GM19324 (cell line): ENCODE data around the gene FBH1.
"Not testable (repeated sequence)": the region's sequence is repeated elsewhere in the genome, so short reads cannot be mapped to it uniquely, and the experiment has no call there.

Source experiments
- ATAC-seq: cut with Tn5 transposase; IDR thresholded peaks from one replicate; pipeline ENCODE4 v1.9.1; 2021; ENCODE audit warnings: mild to moderate bottlenecking, moderate library complexity; ENCODE audit not compliant: unreplicated experiment, low FRiP score

The FBH1 gene

DNA sequence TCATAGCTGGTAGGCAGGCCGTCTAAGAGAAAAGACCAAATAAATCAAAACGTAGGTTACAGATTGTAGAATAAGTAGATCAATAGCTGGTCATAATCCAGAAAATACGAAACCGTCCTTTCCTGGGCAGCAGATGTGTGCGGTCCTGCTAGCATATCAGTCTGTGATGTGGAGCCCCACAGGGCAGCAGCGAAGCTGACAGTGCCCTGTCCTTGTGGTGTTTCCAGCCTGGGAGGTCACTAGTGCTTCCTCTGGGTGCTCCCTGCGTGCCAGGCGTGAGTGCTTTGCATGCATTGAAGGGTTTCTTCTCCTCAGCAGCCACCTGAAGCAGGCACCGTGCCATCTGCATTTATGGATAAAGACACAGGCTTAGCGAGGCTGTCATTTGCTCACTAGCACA lies 45.6 kb downstream of the FBH1 start:
- no peak for ATAC-seq

DNA sequence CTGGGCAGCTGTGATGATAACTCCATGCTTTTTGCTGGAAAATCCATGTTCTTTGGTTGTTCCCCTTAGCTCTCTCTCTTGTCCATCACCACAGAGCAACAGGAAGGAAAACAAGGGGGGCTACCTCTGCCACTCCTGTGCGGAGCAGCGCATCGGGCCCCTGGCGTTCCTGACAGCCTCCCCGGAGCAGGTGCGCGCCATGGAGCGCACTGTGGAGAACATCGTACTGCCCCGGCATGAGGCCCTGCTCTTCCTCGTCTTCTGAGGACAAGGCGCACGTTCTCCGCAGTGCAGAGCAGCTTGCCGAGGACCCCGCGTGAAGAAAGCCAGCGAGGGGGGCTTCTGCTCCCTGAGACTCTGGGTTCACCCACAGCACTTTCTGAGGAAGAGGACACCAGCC lies 47.0 kb downstream of the FBH1 start:
- no peak for ATAC-seq

DNA sequence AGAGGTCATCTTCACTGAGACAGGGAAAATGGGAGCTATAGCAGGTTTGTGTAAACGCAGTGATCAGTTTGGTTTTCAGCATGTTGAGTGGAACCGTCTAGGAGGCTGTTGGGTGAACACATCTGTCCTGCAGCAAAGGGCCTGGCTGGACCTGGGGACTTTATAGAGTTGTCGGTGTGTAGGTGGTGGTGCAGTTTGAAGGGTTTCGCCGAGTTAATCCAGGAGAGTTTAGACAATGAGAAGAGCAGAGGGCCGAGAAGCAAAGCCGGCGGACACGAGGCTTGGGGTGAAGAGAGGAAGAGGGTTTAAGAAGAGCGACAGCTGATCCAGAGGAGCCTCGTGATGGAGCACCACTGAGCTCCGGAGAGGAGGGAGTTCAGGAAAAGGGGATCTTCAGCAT lies 48.2 kb downstream of the FBH1 start:
- no peak for ATAC-seq

DNA sequence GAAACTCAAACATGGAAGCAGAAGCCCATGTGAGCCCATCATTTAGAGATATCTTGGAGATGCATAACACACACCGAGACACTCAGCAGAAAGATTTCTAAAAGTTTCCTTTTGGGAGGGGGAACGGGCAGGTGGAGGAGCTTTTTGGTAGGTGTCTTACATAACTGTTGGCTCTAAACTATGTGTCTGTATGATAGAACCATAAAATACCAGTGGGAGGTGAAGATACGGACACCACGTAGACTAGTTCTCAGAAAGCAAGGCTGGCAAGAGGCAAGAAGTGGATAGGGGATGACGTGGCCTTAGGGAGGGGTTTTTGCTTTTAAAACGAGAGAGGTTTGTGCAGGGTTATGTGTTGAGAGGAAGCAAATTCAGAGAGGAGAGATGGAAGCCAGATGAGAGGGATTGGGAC lies 50.8 kb downstream of the FBH1 start:
- ATAC-seq = no peak

DNA sequence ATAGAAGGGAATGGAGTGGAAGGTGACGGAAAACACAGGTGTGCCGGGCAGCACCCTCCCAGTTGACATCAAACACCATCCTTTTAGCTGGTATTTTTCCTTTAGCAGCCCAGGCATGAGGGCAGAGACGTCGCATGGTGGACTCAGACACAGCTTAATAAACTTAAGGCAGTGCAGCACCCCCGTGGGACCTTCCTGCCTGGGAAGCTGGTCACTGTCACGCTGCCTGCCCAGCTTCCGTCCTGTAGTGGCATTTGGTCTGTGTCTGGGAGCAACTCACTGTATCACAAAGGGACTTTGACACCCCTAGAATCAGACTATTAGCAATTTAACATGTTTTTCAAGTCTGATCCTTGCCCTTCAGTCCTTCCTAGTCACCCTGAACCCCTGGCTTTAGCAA lies 51.5 kb downstream of the FBH1 start:
- no peak for ATAC-seq

DNA sequence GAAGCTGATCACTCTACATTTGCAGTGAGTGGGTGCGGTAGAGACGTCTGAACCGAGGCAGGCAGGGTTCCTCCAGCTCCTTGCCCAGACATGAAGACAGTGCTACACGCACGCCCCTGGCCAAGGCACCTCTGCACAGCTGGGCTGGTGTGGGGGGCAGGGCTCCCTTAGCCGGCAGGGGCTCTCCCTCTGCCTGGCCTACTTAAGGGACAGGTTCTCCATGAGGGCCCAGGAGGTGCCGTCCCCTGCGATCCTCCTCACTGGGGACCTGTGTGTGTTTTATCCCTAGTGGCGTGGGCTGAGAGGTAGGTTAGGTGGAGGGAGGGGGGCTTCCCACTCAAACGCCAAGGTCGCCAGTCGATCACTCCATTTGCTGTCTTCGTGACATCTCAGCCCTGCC lies 52.0 kb downstream of the FBH1 start:
- ATAC-seq = no peak

DNA sequence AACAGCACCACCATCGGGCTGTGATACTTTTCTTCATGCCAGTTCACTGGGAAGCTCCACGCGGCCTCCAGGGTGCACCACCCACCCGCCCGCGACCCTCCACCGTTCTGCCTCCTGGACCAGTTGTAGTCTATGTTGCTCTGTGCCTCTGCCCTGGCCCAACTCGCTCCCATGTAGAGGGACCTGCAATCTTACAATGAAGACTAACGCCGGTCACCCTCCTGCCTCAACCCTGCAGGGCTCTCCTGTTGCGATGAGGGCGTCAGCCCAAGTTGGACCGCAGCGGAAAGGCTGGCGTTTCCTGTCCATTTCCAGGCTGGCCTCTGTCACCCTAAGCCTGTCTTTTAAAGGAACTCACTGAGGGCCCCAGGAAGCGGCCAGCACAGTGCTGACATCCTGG lies 52.4 kb downstream of the FBH1 start:
- no peak for ATAC-seq

DNA sequence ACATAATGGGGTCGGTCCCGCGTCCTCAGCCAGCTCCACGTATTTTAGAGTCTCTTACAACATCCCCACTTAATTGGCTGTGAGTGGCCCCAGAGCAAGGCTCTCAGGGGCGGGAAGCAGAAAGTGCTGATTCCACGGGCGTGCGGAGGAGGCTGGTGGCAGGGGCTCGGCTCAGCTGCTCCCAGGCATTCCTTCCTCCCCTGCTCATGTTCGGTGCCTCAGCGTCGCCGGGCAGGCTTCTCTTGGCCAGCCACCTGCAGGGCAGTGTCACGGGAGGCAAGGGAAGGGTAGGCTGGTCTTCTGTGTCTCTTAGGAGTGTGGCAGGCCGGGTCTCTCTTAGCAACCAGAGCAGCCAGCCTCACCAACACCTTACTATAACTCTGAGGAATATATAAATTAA lies 53.5 kb downstream of the FBH1 start:
- ATAC-seq = no peak

DNA sequence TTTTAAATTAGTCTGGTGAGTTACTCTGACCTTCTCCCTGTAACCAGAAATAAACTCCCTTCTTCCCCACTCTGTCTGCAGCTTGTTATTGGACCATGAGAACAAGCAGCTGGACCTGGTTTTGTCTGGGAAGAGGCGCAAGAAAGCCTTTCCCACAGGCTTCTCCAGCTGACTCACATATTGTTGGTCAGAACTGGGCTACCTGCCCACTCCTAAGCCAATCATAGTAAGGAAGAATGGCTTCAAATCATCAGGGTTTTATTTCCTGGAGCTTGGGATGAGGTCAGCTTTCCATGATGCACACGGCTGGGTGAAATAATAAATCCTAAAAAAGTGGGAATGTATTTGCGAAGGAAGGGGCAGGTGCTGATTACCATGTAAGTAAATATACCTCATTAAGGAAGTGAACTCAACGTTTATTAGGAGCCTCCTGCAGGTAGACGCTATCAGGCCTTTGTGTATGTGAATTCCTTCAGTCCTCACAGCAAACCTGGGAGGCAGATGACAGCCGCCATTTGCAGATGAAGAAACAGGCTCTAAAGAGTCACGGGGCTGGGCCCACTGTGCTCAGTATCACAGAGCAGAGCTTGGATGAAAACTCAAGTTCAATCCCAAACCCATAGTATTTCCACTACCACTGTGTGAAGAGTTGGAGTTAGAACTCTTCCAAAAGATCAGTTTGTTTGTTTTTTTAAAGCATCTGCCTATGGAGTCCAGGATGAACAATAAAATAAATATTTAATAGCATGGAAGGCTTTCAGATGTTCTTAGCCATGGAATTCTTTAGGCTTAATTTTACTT lies 54.5 kb downstream of the FBH1 start:
- ATAC-seq = no peak

DNA sequence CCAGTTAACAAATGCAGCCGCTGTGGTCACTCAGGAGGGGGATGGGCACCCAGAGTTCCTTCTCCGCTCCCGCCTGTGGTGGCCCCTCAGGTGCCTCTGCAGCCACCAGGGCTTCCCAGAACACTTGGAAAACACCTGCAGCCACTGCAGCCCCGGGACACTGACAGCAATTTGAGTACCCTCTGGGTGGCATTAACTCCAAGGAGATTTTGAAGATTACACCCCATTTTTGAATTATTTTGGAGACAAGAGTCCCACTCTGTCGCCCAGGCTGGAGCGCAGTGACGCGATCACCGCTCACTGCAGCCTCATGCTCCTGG lies 55.1 kb downstream of the FBH1 start:
- no peak for ATAC-seq

DNA sequence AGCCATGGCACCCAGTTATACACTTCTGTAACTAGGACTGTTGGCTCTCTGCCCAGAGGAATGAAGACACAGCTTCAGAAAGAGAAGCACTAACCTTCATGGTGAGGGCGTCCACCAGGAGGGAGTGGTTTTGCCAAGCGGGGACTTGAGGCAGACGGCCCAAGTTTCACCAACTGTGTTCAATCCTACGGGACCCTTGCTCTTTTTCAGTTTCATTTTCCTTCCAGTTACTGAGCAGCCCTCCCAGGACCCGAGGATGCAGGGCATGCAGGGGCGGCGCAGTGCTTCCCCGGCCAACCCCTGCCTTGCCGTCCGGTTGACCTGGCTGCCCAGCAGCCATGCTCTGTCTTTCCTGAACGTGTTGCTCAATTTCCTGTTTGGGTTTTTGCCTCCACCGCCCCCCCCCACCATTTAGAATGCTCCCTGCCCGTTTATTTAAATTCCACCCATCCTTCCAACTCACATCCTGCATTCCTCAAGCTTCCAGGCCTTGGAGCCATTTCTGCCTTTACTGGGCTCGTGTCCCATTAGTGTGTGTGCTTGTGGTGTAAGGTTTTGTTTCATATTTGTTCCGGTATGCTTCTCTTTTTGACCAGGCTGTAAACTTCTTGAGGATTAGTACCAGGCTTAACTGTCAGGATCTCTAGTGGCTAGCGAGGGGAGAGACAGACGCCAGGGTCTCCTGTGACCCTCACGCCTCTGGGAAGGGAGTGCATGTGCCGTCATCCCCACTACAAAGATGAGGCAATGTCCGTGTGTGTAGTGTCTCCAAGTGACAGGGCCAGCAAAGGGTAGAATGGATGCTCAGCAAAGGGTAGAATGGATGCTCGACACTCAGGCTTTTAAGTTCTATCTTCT lies 55.7 kb downstream of the FBH1 start:
- no peak for ATAC-seq

DNA sequence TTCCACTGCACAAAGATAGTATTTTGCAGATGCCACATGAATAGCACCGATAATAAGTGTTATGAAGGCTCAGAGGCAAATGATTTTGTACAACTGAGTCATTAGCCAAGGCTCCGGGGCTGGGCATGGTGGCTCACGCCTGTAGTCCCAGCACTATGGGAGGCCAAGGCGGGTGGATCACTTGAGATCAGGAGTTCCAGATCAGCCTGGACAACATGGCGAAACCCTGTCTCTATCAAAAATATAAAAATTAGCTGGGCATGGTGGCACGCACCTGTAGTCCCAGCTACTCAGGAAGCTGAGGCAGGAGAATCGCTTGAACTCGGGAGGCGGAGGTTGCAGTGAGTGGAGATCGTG lies 56.4 kb downstream of the FBH1 start:
- ATAC-seq = not testable (repeated sequence)

DNA sequence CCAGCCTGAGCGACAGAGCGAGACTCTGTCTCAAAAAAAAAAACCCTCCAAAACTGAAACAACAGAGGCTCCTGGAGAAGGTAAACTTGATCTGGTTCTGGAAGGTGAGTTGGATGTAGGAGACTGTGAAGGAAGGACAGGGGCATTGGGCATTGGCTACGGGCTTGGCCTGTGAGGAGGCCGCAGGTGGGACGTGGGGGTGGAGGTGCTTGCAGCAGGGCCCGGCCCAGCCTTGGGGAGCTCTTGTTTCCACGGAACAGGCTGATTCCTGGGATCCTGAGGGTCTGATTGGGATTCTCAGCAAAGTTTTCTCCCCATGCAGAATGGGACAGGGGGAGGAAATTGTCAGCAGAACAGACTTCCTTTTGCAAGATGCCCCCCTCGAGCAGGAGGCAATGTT lies 56.7 kb downstream of the FBH1 start:
- ATAC-seq = no peak

DNA sequence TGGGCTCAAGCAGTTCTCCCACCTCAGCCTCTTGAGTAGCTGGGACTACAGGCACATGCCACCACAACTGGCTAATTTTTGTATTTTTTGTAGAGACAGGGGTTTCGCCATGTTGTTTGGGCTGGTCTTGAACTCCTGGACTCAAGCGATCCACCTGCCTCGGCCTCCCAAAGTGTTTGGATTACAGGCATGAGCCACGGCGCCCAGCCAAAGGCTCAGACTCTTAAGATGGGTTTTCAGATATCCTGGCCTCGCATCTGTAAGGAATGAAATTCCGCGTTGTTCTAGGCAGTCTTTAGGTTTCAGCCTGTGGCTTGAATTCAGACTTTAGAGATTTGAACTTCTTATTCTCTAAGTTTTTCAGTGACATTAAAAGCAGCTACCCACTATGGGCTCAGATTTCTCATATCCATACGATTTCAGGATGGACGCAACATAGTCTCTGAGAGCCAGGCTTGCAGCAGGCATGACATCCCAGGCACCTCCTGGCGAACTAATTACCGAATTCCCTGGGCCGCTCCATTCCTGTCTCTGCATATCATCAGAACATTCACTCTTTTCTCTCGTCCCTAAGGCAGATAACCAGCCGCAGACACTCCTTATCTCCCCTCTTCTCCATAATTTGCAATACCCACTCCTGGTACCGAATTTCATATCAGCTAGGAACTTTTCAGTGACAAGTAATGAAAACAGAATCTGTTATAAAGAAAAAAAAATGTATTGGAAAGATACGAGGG lies 57.6 kb downstream of the FBH1 start:
- no peak for ATAC-seq

DNA sequence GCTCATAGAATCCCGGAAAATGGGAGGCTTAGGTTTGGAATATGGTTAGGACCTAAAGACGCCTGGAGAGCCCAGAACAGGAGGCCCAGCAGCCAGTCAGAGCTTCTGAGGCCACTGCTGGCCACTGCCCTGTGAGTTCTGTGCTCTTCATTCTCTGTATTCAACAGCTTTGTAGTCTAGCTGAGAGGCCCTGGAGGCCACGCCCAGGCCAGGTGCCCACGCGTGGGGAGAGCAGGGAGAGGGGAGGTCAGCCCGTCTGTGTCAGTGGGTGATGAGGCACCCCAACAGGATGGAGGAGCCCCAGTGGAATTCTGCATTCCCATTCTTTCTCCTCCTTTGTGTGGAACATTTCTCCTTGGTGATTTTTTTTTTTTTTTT lies 58.2 kb downstream of the FBH1 start:
- no peak for ATAC-seq

DNA sequence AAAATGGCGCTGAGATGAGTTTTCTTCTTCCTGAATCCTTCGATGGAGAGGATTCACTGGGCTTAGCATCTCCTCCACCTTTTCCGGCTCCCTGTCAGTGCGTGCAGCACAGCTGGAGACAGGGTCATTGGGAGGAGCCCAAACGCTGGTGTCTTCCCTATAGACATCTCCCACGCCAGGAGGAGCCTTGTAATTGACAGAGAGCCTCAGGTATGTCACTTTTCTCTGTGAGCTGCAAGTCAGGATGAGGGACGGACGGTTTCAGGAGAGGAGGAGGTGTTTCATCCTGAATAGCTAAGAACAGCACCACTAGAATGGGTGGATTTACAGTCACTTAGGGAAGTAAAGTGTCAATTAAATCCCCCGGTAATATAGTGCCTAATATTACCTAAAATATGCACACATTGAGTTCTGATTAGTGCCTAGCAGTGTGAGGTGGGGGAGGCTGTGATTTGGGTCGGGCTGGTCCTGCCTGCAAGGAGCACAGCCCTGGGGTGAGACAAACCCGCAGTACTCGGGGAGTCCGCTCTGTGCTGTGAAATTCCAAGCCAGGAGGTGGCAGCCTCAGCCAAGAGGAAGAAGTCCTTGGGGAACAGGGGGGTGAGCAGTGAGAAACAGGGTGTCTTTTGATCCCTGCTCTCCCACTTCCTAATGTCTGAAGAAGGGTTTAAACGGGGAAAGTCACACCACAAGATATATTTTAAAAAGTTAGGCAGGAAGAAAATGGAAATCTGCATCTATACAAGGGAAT lies 59.1 kb downstream of the FBH1 start:
- no peak for ATAC-seq

DNA sequence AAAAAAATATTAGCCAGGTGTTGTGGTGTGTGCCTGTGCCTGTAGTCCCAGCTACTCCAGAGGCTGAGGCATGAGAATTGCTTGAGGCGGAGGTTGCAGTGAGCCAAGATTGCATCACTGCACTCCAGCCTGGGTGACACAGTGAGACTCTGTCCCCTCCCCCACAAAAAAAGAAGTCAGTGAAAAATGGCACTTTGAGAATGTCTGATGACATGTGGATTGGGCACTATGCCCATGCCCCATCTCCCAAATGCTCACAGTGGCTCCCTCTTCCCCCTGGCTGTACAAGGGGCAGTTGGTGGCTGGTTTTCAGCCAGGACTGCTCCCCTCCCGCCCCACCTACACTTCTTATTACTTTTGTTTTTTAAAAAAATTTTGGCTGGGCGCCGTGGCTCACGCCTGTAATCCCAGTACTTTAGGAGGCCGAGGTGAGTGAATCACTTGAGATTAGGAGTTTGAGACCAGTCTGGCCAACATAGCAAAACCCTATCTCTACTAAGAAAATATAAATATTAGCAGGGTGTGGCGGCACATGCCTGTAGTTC lies 61.2 kb downstream of the FBH1 start:
- no peak for ATAC-seq

DNA sequence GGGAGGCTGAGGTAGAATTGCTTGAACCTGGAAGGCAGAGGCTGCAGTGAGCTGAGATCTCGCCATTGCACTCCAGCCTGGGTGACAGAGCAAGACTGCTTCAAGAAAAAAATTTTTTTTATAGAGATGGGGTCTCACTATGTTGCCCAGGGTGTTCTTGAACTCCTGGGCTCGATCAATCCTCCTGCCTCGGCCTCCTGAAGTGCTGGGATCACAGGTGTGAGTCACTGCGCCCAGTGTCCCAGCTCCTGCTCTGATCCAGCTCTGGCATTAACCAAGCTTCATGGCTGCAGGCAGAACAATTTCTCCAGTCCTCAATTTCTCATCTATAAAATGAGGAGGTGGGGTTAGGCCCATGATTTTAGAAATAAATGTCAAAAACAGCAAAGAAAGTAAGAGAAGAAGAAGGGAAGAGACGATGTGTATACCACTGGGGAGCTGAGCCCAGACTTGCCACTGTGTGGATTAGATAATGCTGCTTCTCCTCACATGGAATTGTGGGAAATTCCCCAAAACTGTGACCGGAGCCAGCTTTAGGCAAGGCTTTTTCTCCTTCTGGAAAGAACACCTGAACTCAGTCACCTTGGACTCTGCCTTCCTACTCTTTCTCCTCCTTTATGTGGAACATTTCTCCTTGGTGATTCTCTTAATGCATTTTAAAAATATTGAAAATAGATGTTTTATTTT lies 61.8 kb downstream of the FBH1 start:
- no peak for ATAC-seq

DNA sequence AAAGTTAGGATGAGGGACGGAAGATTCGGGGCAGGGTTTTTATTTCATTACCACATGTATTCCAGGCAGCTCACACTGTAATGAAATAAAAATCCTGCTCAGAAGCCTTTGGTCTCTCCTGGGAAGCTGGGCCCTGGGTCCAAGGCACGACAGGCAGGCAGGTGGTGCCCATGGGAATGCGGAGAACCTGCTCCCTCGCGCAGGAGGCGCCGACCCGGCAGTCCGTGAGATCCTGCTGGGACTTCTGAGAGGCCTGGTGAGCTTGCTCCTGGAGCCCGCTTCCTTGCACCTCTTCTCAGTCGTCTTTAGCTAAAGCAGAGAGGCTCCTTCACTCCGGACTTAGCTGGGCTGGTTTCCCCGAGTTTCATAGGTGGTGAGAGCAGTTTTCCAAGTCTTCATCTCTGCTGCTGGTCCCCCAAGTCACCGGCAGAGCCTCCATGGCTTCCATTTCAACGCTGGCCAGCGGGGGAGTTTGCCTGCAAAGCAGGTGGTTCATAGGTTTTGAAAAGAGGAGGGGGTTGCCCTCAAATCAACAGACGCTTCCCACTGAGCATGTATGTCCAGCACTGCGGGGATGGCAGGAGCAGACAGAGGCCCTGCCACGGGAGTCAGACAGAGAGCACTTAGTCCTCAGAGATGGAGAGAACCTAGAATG lies 62.8 kb downstream of the FBH1 start:
- ATAC-seq = no peak
